HG02870 (cell line): ENCODE measurements around the gene FHIP1A.

Experiments
- ATAC-seq: cut with Tn5 transposase; IDR thresholded peaks from one replicate; pipeline ENCODE4 v1.9.1; 2021; ENCODE audit warnings: mild to moderate bottlenecking, moderate library complexity; ENCODE audit not compliant: unreplicated experiment

The FHIP1A gene

GRCh38 chr4:151455212-151455611 is 46.2 kb downstream of the FHIP1A start:
- no peak for ATAC-seq

- no peak for ATAC-seq
Observed at GRCh38 chr4:151458148-151458547, 49.2 kb downstream of the FHIP1A start.
